Measurements from ENCODE around the gene TNS3. TPM values are rescaled to one million over a fixed set of nuclear protein-coding genes. Genes with fewer than 3 reads are reported as not detected.

Gene TNS3
- total RNA-seq, 1 donor from 2014 or later: 426 TPM

DNA sequence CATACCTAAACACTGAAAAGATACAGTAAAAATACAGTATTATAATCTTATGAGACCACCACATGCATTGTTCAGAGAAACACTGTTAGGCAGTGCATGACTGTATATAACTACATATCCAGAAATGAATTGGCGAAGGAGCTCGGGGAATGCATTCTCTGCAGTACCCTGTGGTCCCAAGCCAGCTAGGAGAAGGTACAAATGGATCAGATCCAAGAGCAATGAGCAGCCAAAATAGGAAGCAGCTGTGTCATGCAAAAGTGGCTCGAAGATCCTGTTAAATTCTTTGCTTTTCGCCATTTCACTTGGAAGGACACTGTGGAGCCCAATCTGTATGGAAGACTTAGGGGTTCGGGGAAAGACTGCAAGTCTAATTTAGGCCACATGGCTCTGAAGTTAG, 334.8 kb downstream of the TNS3 start:
- H3K27me3 Mint-ChIP-seq (ENCODE audit: low read depth): no peaks in the 10 kb centered on the region
- no peak overlapping the region for H3K27ac Mint-ChIP-seq (ENCODE audit: unreplicated experiment)
- H3K9me3 Mint-ChIP-seq (ENCODE audit: low read depth): peaks cover 3% of the 10 kb centered on the region
- no peak overlapping the region for H3K4me3 Mint-ChIP-seq (ENCODE audit: unreplicated experiment)
- TF ChIP-seq, protein P1, sequence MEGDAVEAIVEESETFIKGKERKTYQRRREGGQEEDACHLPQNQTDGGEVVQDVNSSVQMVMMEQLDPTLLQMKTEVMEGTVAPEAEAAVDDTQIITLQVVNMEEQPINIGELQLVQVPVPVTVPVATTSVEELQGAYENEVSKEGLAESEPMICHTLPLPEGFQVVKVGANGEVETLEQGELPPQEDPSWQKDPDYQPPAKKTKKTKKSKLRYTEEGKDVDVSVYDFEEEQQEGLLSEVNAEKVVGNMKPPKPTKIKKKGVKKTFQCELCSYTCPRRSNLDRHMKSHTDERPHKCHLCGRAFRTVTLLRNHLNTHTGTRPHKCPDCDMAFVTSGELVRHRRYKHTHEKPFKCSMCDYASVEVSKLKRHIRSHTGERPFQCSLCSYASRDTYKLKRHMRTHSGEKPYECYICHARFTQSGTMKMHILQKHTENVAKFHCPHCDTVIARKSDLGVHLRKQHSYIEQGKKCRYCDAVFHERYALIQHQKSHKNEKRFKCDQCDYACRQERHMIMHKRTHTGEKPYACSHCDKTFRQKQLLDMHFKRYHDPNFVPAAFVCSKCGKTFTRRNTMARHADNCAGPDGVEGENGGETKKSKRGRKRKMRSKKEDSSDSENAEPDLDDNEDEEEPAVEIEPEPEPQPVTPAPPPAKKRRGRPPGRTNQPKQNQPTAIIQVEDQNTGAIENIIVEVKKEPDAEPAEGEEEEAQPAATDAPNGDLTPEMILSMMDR (IDR thresholded peaks at IDR 0.05): no peak
- H3K4me1 Mint-ChIP-seq (ENCODE audit: low read depth): no peaks in the 10 kb centered on the region
- H3K36me3 Mint-ChIP-seq (ENCODE audit: low read depth): peaks cover 4% of the 10 kb centered on the region
- DNase-seq (ENCODE audit: low spot score): no peak

DNA sequence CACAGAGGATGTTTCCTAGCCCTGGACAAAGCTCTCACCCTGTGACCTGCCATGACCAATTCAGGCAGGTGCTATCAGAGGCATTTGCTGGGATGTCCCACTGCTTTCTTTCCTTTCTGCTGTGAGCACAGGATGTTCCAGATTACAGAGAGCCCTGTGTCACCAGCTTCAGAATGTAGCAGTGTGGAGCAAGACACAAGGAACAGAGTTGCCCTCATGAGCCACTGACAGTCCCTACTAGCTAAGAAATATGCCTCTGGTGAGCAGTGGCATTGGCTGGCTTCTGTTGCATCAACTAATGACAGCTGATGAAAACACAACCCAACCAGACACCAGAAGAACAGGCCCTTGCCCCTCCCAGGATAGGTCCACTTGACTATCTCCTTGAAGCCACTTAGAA, 337.2 kb downstream of the TNS3 start:
- H3K27me3 Mint-ChIP-seq (ENCODE audit: low read depth): no peaks in the 10 kb centered on the region
- H3K27ac Mint-ChIP-seq (ENCODE audit: unreplicated experiment): no peak overlapping the region
- H3K9me3 Mint-ChIP-seq (ENCODE audit: low read depth): peaks cover 2% of the 10 kb centered on the region
- H3K4me3 Mint-ChIP-seq (ENCODE audit: unreplicated experiment): no peak overlapping the region
- DNase-seq (ENCODE audit: low spot score): no peak
- H3K4me1 Mint-ChIP-seq (ENCODE audit: low read depth): no peaks in the 10 kb centered on the region
- H3K36me3 Mint-ChIP-seq (ENCODE audit: low read depth): peaks cover 2% of the 10 kb centered on the region
- TF ChIP-seq, protein P1 (IDR thresholded peaks at IDR 0.05): no peak

DNA sequence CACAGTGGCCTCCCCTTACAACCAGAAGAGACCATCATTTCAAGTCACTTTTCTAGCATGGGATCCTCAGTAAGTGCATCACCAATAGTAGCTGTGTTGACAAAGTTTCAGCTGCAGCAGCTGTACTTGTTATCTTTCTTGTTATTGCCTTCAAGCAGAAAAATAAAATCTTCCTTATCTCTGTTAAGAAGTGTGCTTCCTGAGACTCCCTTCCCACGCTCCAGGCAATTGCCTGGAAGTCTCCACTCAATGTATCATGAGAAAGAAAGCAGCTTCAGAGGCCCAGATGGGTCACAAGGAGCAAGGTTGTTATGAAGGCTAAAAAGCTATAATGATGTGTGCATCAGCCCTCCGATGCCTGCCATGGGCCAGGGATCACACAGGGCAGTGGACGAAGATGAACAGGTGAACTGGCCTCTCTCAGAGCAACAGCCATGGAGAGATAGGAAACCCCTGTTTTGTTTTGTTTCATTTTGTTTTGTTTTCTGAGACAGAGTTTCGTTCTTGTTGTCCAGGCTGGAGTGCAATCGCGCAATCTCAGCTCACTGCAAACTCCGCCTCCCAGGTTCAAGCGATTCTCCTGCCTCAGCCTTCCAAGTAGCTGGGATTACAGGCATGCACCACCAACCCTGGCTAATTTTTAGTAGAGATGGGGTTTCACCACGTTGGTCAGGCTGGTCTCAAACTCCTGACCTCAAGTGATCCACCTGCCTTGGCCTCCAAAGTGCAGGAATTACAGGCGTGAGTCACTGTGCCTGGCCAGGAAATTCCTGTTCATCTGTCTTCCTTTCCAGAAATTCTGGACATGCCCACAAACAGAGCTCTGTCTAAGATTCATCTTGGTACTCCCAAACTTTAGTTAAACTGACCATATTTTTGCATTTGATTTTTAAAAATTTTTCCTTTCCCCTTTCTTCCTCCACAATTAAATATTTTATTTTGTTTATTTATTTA, 340.5 kb downstream of the TNS3 start:
- Mint-ChIP-seq H3K4me3 (ENCODE audit: unreplicated experiment) (no peak overlapping the region), H3K27ac (ENCODE audit: unreplicated experiment) (no peak overlapping the region), H3K36me3 (ENCODE audit: low read depth) (no peaks in the 10 kb centered on the region), H3K9me3 (ENCODE audit: low read depth) (no peaks in the 10 kb centered on the region), H3K4me1 (ENCODE audit: low read depth) (peaks cover 8% of the 10 kb centered on the region), H3K27me3 (ENCODE audit: low read depth) (no peaks in the 10 kb centered on the region)
- TF ChIP-seq, protein P1 (IDR thresholded peaks at IDR 0.05): no peak
- no peak for DNase-seq (ENCODE audit: low spot score)

DNA sequence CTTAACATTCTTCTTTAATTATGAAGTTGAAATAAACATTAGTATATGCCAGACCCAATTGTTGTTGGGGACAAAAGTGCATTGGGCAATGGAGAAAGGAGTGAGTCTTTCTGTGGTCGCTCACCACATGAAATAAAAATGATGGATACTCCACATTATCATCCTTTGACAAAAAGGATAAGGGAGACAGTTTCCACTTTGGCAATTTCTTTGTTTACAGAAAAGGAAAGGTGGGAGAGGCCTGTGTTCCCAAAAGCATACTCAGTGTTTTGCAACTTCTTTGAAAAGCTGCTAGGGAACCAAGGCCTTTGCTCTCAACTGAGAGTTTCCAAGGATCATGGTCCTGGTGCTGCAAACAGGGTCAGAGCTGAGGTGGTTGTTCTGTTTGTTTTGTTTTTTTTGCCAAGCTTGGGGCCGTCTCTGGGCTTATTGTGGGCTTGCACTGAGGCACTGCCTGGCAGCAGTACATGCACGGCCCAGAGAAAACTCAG, 341.9 kb downstream of the TNS3 start:
- TF ChIP-seq, protein P1 (IDR thresholded peaks at IDR 0.05): no peak
- H3K27ac Mint-ChIP-seq (ENCODE audit: unreplicated experiment): no peak overlapping the region
- H3K9me3 Mint-ChIP-seq (ENCODE audit: low read depth): no peaks in the 10 kb centered on the region

DNA sequence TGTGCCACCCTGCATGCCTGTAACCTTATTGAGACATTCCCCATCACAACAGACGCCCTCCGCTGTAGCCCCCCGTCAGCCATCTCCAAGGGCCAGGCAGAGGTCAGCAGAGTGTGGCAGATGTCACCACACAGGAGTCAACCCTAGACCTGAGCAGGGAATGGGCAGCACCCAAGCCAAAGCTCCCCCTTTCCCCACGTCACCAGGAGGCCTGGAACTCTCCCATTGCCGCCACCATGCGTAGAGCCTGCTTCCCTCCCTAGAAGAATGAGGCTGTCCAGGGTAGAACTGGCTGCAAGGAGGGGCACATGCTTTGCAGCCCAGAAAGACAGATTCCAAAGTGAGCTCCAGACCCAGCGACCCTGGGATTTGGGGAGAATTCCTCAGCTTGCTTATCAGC, 342.9 kb downstream of the TNS3 start:
- H3K36me3 Mint-ChIP-seq (ENCODE audit: low read depth): no peaks in the 10 kb centered on the region
- H3K4me3 Mint-ChIP-seq (ENCODE audit: unreplicated experiment): no peak overlapping the region
- H3K4me1 Mint-ChIP-seq (ENCODE audit: low read depth): peaks cover 15% of the 10 kb centered on the region
- TF ChIP-seq, protein P1 (IDR thresholded peaks at IDR 0.05): no peak
- DNase-seq (ENCODE audit: low spot score): no peak
- no peaks in the 10 kb centered on the region for H3K9me3 Mint-ChIP-seq (ENCODE audit: low read depth)
- no peak overlapping the region for H3K27ac Mint-ChIP-seq (ENCODE audit: unreplicated experiment)
- H3K27me3 Mint-ChIP-seq (ENCODE audit: low read depth): no peaks in the 10 kb centered on the region

More for the DNA sequence above, 341.9 kb downstream of the TNS3 start:
- H3K4me1 Mint-ChIP-seq (ENCODE audit: low read depth): peaks cover 12% of the 10 kb centered on the region
- no peaks in the 10 kb centered on the region for H3K27me3 Mint-ChIP-seq (ENCODE audit: low read depth)
- no peak overlapping the region for H3K4me3 Mint-ChIP-seq (ENCODE audit: unreplicated experiment)
- DNase-seq (ENCODE audit: low spot score): no peak
- H3K36me3 Mint-ChIP-seq (ENCODE audit: low read depth): no peaks in the 10 kb centered on the region

Measured in chondrocyte (in vitro differentiated cells).